Right atrium auricular region (tissue), 2 donors: ENCODE measurements around the gene AATF. TPM values are rescaled to one million over a fixed set of nuclear protein-coding genes. Genes with fewer than 3 reads are reported as not detected.

ENCODE experiments used
- DNase-seq: peaks from one replicate; pipeline ENCODE4 v3.0.0-alpha.2; 2019; ENCODE audit warnings: low spot score
- H3K27ac ChIP-seq, 2 donors: fragments of 200-600 bp; sonication (generic); 1 replicate in 1 of 2; 2 replicates in 1 of 2; pipeline ENCODE4 v1.5.1; 2016 to 2019
- H3K27me3 ChIP-seq, 2 donors: fragments of 200-600 bp; sonication (generic); one replicate each; pipeline versions ENCODE4 v1.5.1 to v1.6.0; 2017 to 2019
- H3K36me3 ChIP-seq: fragments of 200-600 bp; sonication (generic); one replicate; pipeline ENCODE4 v1.5.1; 2016
- H3K4me1 ChIP-seq, 2 donors: fragments of 200-600 bp; sonication (generic); one replicate each; pipeline versions ENCODE4 v1.5.1 to v1.6.0; 2017 to 2019
- H3K4me3 ChIP-seq, 2 donors: fragments of 200-600 bp; sonication (generic); 1 replicate in 1 of 2; 2 replicates in 1 of 2; pipeline ENCODE4 v1.5.1; 2017 to 2019; ENCODE audit warnings: mild to moderate bottlenecking in 1 of 2, moderate library complexity in 1 of 2
- H3K9me3 ChIP-seq, 2 donors: fragments of 200-600 bp; sonication (generic); one replicate each; pipeline ENCODE4 v1.5.1; 2019
- total RNA-seq, 2 donors: library from RNA; depleted of rRNA; stranded (reverse); fragments of >200 nt; gene quantifications; one replicate each; pipeline ENCODE4 v1.1.0, GENCODE V29; 2016
- TF ChIP-seq, protein P1 (sequence below), 2 donors: fragments of 200-600 bp; sonication (generic); IDR thresholded peaks; one replicate each; pipeline ENCODE4 v1.5.1; 2019; ENCODE audit warnings: antibody characterized with exemption in 2 of 2

AATF gene
- total RNA-seq, 2 donors from 2014 or later, result 17.8 to 23.2 TPM

DNA sequence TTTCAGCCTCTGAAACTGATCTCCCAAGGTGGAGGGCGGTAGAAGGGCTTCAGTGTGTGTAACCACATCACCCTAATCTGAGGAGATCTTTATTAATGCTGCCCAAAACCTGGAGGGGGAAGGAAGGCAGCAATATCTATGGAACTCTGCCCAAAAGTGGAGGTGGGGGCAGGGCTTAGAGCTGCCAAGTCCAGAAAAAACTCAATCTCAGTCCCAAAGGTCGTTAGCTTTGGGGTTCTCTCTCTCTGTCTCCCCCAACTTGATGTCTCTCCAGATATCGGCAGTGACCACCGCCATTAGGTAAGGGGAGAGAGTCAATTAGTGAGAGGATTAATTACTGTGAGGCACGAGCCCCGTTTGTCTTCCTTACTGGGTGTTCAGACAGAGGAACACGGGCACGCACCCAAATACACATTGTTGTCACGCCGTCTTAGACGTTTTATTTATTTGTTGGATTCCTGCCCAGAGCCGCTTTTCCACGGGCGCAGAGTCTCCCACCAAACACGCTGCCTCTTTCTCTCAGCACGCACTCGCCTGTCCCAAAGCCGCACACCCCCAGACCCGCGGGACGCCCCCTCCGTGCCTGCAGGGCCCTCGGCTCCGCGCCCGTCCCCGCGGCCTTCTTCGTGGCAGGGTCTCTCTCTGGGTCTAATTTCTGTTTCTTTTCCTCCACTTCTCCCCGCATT lies 16.9 kb upstream of the AATF start:
- Histone ChIP-seq H3K27ac (no peak overlapping the region), H3K36me3 (no peaks in the 10 kb centered on the region), H3K9me3 (no peaks in the 10 kb centered on the region), H3K4me1 (peaks cover 0 to 60% of the 10 kb centered on the region in 2 donors), H3K27me3 (peaks cover 60 to 83% of the 10 kb centered on the region in 2 donors), H3K4me3 (peak overlapping the region in 1 of 2 donors; percentile 12)
- DNase-seq, result no peak
- TF ChIP-seq, protein P1, sequence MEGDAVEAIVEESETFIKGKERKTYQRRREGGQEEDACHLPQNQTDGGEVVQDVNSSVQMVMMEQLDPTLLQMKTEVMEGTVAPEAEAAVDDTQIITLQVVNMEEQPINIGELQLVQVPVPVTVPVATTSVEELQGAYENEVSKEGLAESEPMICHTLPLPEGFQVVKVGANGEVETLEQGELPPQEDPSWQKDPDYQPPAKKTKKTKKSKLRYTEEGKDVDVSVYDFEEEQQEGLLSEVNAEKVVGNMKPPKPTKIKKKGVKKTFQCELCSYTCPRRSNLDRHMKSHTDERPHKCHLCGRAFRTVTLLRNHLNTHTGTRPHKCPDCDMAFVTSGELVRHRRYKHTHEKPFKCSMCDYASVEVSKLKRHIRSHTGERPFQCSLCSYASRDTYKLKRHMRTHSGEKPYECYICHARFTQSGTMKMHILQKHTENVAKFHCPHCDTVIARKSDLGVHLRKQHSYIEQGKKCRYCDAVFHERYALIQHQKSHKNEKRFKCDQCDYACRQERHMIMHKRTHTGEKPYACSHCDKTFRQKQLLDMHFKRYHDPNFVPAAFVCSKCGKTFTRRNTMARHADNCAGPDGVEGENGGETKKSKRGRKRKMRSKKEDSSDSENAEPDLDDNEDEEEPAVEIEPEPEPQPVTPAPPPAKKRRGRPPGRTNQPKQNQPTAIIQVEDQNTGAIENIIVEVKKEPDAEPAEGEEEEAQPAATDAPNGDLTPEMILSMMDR (IDR thresholded peaks at IDR 0.05), result no peak

DNA sequence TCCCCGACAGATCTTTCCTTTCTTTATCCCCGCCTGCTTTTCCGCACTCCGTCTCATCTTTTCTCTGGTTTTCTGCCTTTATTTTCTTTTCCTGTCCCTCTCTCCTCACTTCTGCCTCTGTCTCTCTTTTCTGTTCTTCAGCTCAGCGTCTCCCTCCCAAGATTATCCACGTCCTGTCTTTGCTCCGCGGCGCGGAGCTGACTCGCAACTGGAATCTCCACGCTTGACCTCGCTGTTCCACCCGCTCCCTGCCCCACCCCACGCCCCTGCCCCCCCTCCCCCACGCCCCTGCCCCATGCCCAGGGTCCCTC lies 16.4 kb upstream of the AATF start:
- peak overlapping the region in 1 of 2 donors; percentile 12 for H3K4me3 ChIP-seq
- no peak for DNase-seq
- TF ChIP-seq, protein P1 (IDR thresholded peaks at IDR 0.05), result no peak
- H3K36me3 ChIP-seq, result no peaks in the 10 kb centered on the region
- H3K4me1 ChIP-seq, result peaks cover 0 to 65% of the 10 kb centered on the region in 2 donors
- no peak overlapping the region for H3K27ac ChIP-seq
- peaks cover 64 to 88% of the 10 kb centered on the region in 2 donors for H3K27me3 ChIP-seq
- no peaks in the 10 kb centered on the region for H3K9me3 ChIP-seq

DNA sequence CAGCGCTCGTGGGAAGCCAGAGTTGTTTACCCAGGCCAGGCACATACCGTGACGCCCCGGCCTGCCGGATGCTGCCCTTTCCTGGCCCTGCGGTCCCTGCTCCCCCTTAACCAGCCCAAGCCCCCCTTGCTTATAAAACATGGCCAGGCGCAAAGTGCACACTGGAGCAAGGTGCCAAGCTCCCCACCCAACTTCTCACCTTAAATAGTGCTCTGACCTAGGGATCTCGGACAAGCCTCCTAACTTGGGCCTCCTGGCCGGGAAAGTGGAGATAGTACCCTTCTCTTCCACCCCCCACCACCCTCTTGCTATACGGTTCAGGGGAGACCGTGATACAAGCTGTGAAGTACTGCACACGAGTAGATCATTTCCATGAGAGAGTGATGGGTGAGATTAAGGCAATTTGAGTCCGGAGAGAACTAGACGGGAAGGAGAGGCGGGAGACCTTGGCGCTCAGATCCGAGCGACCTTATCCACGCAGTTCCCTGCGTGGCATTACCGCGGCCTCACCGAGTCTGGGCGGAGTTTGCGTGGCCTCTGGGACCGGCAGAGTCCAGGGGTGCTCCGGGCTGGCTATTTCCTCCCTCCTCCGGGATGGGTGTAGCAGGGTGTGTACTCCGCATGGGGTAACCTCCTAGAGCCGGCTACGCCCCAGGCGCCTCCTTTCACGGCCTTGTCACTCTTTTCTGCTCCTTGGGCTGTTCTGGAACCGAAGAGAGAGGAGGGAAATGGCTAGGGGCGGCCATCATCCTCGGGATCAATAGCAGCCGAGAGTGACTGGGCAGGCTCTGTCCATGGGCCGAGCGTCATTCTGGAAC lies 15.9 kb upstream of the AATF start:
- no peaks in the 10 kb centered on the region for H3K36me3 ChIP-seq
- no peak overlapping the region for H3K4me3 ChIP-seq
- peaks cover 67 to 93% of the 10 kb centered on the region in 2 donors for H3K27me3 ChIP-seq
- peaks cover 0 to 69% of the 10 kb centered on the region in 2 donors for H3K4me1 ChIP-seq
- DNase-seq, result no peak
- TF ChIP-seq, protein P1 (IDR thresholded peaks at IDR 0.05), result no peak
- H3K9me3 ChIP-seq, result no peaks in the 10 kb centered on the region
- no peak overlapping the region for H3K27ac ChIP-seq

DNA sequence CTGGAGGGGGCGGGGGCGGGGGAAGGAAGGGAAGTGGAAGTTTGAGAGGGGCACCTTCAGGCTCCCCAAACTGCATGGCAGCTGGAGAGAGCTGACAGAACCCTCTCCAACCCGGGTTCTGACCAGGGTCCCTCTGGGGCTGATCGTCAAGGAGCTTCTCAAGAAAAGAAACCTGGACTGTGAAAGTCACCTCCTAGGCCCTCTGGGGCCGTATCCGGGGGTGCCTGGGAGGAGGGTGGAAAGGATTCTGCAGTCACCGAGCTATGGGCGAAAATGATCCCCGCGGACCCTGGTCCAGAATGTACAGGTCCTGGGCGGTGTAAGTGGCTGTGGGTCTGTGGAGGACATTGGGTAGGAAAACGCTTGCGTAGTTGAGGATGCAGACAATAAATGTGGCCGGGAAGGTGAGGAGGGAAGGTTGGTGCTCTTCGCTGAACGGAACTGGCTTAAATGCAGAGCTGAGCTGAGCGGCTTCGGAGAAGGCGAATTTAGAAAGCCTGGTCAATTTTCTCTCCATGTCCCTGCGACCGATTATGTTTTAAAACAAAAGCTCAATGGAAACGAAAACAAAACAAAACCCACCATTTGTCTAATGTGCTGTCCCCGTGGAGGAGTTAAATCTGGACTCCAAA lies 15.1 kb upstream of the AATF start:
- Histone ChIP-seq H3K4me3 (peak overlapping the region in 1 of 2 donors; percentile 20), H3K27me3 (peaks cover 66 to 94% of the 10 kb centered on the region in 2 donors), H3K27ac (no peak overlapping the region), H3K36me3 (no peaks in the 10 kb centered on the region), H3K9me3 (no peaks in the 10 kb centered on the region), H3K4me1 (peaks cover 0 to 71% of the 10 kb centered on the region in 2 donors)
- TF ChIP-seq, protein P1 (IDR thresholded peaks at IDR 0.05), result no peak
- DNase-seq, result no peak

DNA sequence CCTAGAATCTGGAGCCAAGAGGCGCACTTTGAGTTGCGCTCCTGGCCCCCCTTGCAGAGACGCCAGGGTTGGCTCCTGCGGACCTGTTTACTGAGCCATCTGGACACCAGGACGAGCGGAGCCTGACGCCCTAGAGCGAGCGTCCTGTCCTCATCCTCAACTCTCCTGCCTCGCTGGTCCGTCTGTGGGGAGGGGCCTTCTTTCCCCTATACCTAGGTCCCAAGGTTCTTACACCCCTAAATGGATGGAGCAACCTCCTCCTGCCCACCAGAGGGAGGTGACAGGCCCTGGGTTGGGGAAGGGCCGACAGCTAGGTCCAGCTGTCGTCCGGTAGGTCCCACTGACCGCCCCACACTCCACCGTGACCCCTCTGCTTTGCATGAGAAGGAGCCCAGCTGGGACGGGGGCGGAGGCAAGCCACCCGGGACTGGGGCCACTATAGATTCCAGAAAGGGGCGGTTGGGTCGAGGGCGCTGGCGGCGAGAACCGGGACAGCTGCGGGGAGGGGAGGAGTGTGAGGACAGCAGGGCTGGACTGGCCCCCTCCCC lies 14.5 kb upstream of the AATF start:
- TF ChIP-seq, protein P1 (IDR thresholded peaks at IDR 0.05), result no peak
- DNase-seq, result no peak
- no peak overlapping the region for H3K27ac ChIP-seq
- peaks cover 68 to 96% of the 10 kb centered on the region in 2 donors for H3K27me3 ChIP-seq
- peak overlapping the region in 1 of 2 donors; percentile 20 for H3K4me3 ChIP-seq
- peaks cover 0 to 76% of the 10 kb centered on the region in 2 donors for H3K4me1 ChIP-seq
- no peaks in the 10 kb centered on the region for H3K36me3 ChIP-seq
- H3K9me3 ChIP-seq, result no peaks in the 10 kb centered on the region
